T-cell (primary cell): Measurements from ENCODE around the gene POMT1. TPM values are rescaled to one million over a fixed set of nuclear protein-coding genes. Genes with fewer than 3 reads are reported as not detected.
A peak's percentile ranks its signal among the peaks of the same experiment; 100 is the strongest.

Experiments used
- ATAC-seq, 4 experiments: fragments of 200-7000 bp in 3 of 4; fragments of 150-1000 bp in 1 of 4; cut with Tn5 transposase; replicated peaks in 1 of 4; 1 replicate in 3 of 4; 2 replicates in 1 of 4; pipeline ENCODE4 v1.10.0; 2021; ENCODE audit warnings: moderate library complexity in 3 of 4, mild to moderate bottlenecking in 2 of 4, moderate number of reproducible peaks in 1 of 4
- CTCF ChIA-PET, 2 donors: fragments of 300-600 bp; sonication (Branson Sonifier 250); formaldehyde crosslinking; loops; one replicate each; lab custom pipeline; 2022; ENCODE audit warnings: antibody characterized with exemption in 2 of 2; lab: Charles Lee
- POLR2A ChIA-PET, 2 donors: fragments of 300-600 bp; sonication (Branson Sonifier 250); formaldehyde crosslinking; loops; one replicate each; lab custom pipeline; 2022; ENCODE audit warnings: antibody characterized with exemption in 2 of 2; lab: Charles Lee
- DNase-seq, 35 experiments: peaks; one replicate each; pipeline versions ENCODE4 v3.0.0 to v3.0.0-alpha.2; 2013 to 2023
- H3K27ac ChIP-seq: one replicate; pipeline ENCODE4 v1.5.1; 2013; ENCODE audit warnings: low read length
- H3K27me3 ChIP-seq, 2 experiments: replicated peaks in 1 of 2; 1 replicate in 1 of 2; 2 replicates in 1 of 2; pipeline versions ENCODE4 v1.6.1 to v1.7.0; 2013; ENCODE audit warnings: low read length in 1 of 2, mixed read lengths in 1 of 2; ENCODE audit not compliant: control insufficient read depth in 2 of 2, insufficient read depth in 2 of 2; ENCODE audit errors: extremely low read depth in 1 of 2
- H3K36me3 ChIP-seq, 2 donors: 1 replicate in 1 of 2; 2 replicates in 1 of 2; pipeline versions ENCODE4 v1.6.1 to v1.7.0; 2013; ENCODE audit warnings: low read length in 1 of 2; ENCODE audit not compliant: control insufficient read depth in 2 of 2, insufficient read depth in 1 of 2; ENCODE audit errors: extremely low read depth in 1 of 2
- H3K4me1 ChIP-seq, 2 experiments: 1 replicate in 1 of 2; 2 replicates in 1 of 2; pipeline versions ENCODE4 v1.6.1 to v1.7.0; 2013; ENCODE audit warnings: low read length in 2 of 2, mixed read lengths in 1 of 2; ENCODE audit not compliant: insufficient read depth in 2 of 2, control insufficient read depth in 1 of 2; ENCODE audit errors: extremely low read depth in 1 of 2
- H3K4me3 ChIP-seq, 2 donors: 1 replicate in 1 of 2; 2 replicates in 1 of 2; pipeline versions ENCODE4 v1.5.1 to v1.7.0; 2013; ENCODE audit warnings: mild to moderate bottlenecking in 2 of 2, low read length in 1 of 2, moderate library complexity in 1 of 2; ENCODE audit not compliant: control insufficient read depth in 1 of 2; ENCODE audit errors: extremely low read depth in 1 of 2
- H3K9me3 ChIP-seq: 2 replicates; pipeline ENCODE4 v1.7.0; 2013
- H3K27ac Mint-ChIP-seq, 2 donors: one replicate each; pipeline ENCODE4 v1.8.0; 2020 to 2021; ENCODE audit warnings: mild to moderate bottlenecking in 2 of 2, mixed read lengths in 2 of 2
- H3K27me3 Mint-ChIP-seq, 2 donors: one replicate each; pipeline ENCODE4 v1.8.0; 2021 to 2022; ENCODE audit warnings: mixed read lengths in 2 of 2
- H3K36me3 Mint-ChIP-seq: one replicate; pipeline ENCODE4 v1.8.0; 2021; ENCODE audit warnings: mixed read lengths
- H3K4me1 Mint-ChIP-seq, 3 donors: one replicate each; pipeline ENCODE4 v1.8.0; 2020 to 2022; ENCODE audit warnings: mixed read lengths in 3 of 3, mild to moderate bottlenecking in 1 of 3
- H3K4me3 Mint-ChIP-seq, 3 donors: one replicate each; pipeline ENCODE4 v1.8.0; 2020 to 2022; ENCODE audit warnings: mild to moderate bottlenecking in 3 of 3, mixed read lengths in 3 of 3, moderate library complexity in 3 of 3
- H3K9me3 Mint-ChIP-seq, 3 donors: one replicate each; pipeline ENCODE4 v1.8.0; 2020 to 2022; ENCODE audit warnings: mixed read lengths in 3 of 3
- WGBS: methylation state at CpG from one replicate; pipeline ENCODE4 v1.1.5; 2013; ENCODE audit warnings: missing lambda C conversion rate; ENCODE audit not compliant: insufficient coverage; 5-methylcytosine and 5-hydroxymethylcytosine counted together
- total RNA-seq, 35 experiments: library from RNA in 6 of 35; stranded (reverse) in 6 of 35; fragments of 120-200 nt in 1 of 35; gene quantifications; one replicate each; pipeline versions ENCODE4 v1.2.1 to v1.2.4 and lab custom pipeline; 2013 to 2026

The POMT1 gene
- total RNA-seq, 5 donors from 2014 or later (not counting 1 experiment from before 2014, with no cell fraction given): 45.3 to 74.4 (median 56.9) TPM

DNA sequence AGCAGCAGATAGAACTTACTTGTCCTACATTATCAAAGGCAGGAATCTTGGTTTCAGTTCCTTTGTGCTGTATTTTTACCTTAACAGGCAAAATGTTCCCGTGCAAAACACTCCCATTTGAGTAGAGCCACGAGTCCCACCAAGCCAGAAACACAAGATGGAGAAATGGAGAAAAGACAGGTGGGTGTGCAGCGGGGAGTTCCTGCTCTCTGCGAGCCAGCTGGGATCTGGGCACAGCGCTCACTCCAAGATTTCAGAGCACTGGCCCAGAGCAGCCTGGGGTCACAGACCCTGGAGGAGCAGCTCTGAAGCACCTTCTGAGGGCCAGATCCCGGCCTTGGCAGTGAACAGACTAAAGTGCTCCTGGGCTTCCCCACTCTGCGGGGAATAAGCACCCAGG, 25.5 kb downstream of the POMT1 start:
- Mint-ChIP-seq H3K4me3 (peak overlapping the region; percentile 37 to 50 (median 41)), H3K9me3 (no peaks in the 10 kb centered on the region), H3K27ac (peak overlapping the region in 1 of 2 donors; percentile 36), H3K27me3 (no peaks in the 10 kb centered on the region), H3K36me3 (peaks cover 21% of the 10 kb centered on the region), H3K4me1 (peaks cover 15 to 22% (median 16%) of the 10 kb centered on the region in 3 donors)
- Histone ChIP-seq H3K9me3 (no peaks in the 10 kb centered on the region), H3K4me3 (no peak overlapping the region), H3K27ac (no peak overlapping the region), H3K36me3 (peaks cover 32 to 55% of the 10 kb centered on the region in 2 donors), H3K27me3 (no peaks in the 10 kb centered on the region), H3K4me1 (peaks cover 6 to 25% of the 10 kb centered on the region in 2 experiments)
- DNase-seq (no peak), ATAC-seq (no peak)
- CTCF ChIA-PET: no interaction called here
- POLR2A ChIA-PET: interaction anchor here in 1 of 2 donors (0.7 kb wide), 1 partner anchor 18 kb away, joined by 5 read pairs; no protein-coding TSS in a partner anchor
- 88% methylated on average over 6 of the region's 7 CpGs for WGBS

DNA sequence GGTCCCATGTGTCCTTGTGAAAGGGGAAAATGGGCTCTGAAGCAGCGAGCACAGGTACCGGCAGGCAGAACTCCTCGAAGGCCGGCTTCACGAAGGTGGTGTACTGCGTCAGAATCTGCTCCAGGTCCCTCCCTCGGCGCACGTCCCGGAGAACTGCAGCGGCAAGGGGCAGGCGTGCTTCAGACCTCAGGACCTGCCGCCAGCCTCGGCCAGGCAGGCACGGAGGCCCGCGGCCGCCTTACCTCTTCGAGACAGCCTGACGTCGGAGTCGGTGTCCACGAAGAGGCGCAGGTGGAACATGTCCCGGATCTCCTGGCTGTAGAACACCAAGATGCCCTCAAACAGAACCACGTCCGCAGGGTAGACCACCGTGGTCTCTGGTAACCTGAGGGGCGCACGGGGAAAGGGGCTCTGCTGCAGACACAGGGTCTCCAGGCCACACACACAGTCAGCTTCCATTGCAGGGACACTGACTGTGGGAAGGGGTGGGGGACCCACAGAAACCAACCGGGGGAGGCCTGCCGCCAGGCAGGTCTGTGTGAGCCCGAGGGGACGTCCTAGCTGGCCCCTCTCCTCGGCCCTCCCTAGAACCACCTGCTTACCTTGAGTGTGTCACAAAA, 26.3 kb downstream of the POMT1 start:
- CTCF ChIA-PET: interaction anchor here in 1 of 2 donors (0.6 kb wide), 1 partner anchor 1657 kb away, joined by 3 read pairs; no protein-coding TSS in a partner anchor
- POLR2A ChIA-PET: no interaction called here
- no peak overlapping the region for H3K27ac Mint-ChIP-seq
- peaks cover 23 to 47% of the 10 kb centered on the region in 2 donors for H3K36me3 ChIP-seq
- H3K27me3 ChIP-seq: no peaks in the 10 kb centered on the region
- peaks cover 15 to 22% (median 16%) of the 10 kb centered on the region in 3 donors for H3K4me1 Mint-ChIP-seq
- 95% methylated on average over 30 of the region's 35 CpGs for WGBS
- ATAC-seq: no peak
- peaks cover 6 to 27% of the 10 kb centered on the region in 2 experiments for H3K4me1 ChIP-seq
- H3K27me3 Mint-ChIP-seq: no peaks in the 10 kb centered on the region
- H3K36me3 Mint-ChIP-seq: peaks cover 21% of the 10 kb centered on the region
- H3K9me3 ChIP-seq: no peaks in the 10 kb centered on the region
- no peaks in the 10 kb centered on the region for H3K9me3 Mint-ChIP-seq
- H3K27ac ChIP-seq: no peak overlapping the region
- no peak for DNase-seq
- H3K4me3 ChIP-seq: no peak overlapping the region
- H3K4me3 Mint-ChIP-seq: peak overlapping the region; percentile 66 to 75 (median 69)

DNA sequence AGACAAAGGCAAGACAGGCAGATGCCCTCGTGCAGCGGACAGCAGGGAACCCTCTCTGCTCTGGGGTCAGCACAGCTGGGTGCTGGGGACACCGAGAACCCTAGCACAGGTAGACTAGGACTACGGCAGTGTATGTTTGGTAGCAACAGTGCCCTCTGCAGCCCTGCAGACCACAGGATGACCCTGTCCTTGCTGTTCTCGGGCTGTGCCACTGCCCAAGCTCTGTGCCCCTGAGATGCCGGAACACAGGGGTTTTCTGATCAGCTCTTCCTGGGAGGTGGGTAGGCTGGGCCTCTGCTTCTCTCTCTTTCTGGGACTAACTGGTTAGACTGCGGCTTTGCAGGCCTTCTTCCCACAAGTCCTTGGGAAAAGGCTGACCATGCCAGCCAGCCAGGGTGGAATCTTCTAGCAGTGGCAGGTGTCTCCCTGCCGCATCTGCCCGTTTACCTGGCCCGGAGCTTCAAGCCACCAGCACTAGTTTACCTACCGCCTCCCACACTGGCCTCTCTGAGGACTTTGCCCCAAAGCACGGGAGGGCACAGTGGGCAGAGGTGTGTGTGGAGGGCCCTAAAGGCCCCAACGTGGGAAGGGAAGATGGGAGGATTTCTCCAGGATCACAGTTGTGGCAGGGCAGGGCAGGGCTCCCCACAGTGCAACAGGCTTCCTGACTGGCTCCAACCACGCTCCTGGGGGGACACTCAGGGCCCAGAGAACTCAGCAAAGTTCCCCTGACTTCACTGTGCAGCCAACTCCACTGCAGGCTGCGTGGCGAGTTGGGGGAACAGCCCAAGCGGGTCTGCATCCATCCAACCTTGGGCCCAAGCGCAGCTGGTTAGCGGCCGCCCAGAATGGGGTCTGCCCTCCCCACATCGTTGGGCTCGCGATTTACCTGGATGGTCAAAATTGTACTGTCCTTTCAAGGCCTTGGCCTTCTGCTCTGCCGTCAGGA, 27.2 kb downstream of the POMT1 start:
- DNase-seq (no peak), ATAC-seq (no peak)
- ChIA-PET CTCF (interaction anchor here in 1 of 2 donors (0.6 kb wide), 1 partner anchor 1656 kb away, joined by 3 read pairs; no protein-coding TSS in a partner anchor), POLR2A (no interaction called here)
- H3K4me1 Mint-ChIP-seq: peaks cover 23 to 30% (median 25%) of the 10 kb centered on the region in 3 donors
- Histone ChIP-seq H3K4me1 (peaks cover 12 to 36% of the 10 kb centered on the region in 2 experiments), H3K9me3 (no peaks in the 10 kb centered on the region), H3K27ac (peak overlapping the region; percentile 58), H3K4me3 (peak overlapping the region; percentile 57 to 66), H3K36me3 (peaks cover 16 to 39% of the 10 kb centered on the region in 2 donors), H3K27me3 (no peaks in the 10 kb centered on the region)
- peaks cover 14% of the 10 kb centered on the region for H3K36me3 Mint-ChIP-seq
- peak overlapping the region; percentile 66 to 75 (median 69) for H3K4me3 Mint-ChIP-seq
- WGBS: 78% methylated on average over 22 of the region's 24 CpGs
- H3K27ac Mint-ChIP-seq: peak overlapping the region; percentile 59 to 75
- H3K27me3 Mint-ChIP-seq: no peaks in the 10 kb centered on the region
- H3K9me3 Mint-ChIP-seq: no peaks in the 10 kb centered on the region

DNA sequence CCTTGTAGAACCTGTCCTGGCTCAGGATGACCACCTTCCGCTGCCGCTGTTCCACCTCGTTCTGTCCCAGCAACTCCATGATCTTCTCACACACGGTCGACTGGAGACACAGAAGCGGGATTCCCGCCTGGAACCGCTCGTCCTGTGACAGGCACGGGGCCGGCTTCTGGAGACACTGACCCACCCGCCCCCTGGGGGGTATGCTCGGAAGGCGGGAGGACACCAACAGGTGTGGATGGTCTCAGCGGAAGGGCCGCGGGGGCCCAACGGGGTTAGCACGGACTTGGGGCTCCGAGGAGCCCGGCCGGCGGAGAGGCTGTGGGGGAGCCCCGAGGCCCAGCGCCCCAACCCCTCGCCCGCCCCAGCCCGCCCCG, 27.8 kb downstream of the POMT1 start:
- H3K4me1 Mint-ChIP-seq: peaks cover 25 to 36% (median 31%) of the 10 kb centered on the region in 3 donors
- Histone ChIP-seq H3K27me3 (no peaks in the 10 kb centered on the region), H3K36me3 (peaks cover 9 to 35% of the 10 kb centered on the region in 2 donors), H3K4me1 (peaks cover 15 to 43% of the 10 kb centered on the region in 2 experiments), H3K27ac (peak overlapping the region; percentile 58), H3K4me3 (peak overlapping the region; percentile 57 to 66), H3K9me3 (no peaks in the 10 kb centered on the region)
- H3K27me3 Mint-ChIP-seq: no peaks in the 10 kb centered on the region
- no peaks in the 10 kb centered on the region for H3K9me3 Mint-ChIP-seq
- H3K4me3 Mint-ChIP-seq: peak overlapping the region; percentile 66 to 75 (median 69)
- ATAC-seq (peak; percentile 7 to 33 (median 24)), DNase-seq (peak in 1 of 35 experiments; percentile 16)
- peaks cover 14% of the 10 kb centered on the region for H3K36me3 Mint-ChIP-seq
- peak overlapping the region in 1 of 2 donors; percentile 64 for H3K27ac Mint-ChIP-seq
- ChIA-PET CTCF (no interaction called here), POLR2A (no interaction called here)
- 3% methylated on average over 27 of the region's 29 CpGs for WGBS

DNA sequence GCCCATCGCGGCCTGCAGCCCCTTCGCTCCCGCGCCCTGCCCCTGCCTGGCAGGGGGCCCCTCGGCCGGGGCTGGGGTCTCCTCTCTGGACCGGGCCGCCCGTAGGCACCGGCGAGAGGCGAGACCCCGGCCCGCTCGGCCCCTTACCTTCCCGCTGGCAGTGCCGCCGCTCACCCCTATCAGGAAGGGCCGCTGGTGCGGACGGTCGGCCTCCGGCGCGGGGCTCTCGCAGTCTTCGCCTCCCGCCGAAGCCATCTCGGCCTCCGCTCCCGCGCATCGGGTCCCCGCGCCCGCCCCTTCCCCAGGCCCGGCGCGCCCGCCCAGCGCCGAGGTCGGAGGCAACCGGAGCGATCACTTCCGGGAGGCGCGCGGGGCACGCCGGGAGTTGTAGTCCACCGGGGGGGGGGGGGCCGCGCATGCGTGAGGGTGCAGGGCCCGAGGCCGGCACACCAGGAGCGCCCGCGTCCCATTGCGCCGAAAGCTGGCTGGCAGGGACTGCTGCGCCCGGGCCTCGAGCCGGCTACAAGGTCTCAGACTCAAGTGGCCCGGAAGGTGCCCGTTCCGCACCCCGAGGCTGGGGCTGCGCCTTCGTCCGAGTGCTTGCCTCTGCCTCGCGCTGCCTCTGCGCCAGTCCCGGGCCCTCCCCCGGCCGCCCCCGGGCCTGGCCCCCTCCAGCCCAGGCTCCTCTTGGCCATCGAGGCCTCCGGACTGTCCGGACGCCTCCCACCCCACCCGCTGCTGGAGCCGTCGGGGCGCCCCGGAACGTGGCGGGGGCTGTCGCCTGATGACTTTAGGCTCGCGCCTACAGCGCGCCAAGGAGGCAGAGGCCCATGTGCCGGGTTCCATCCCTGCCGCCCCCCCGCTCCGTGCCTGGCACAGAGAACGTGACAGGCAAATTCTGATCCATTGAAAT, 28.5 kb downstream of the POMT1 start, which contains the start of gene UCK1:
TSS of gene UCK1 (minus strand) at position 344 of the 913 bp plus-strand sequence. CDS start at position 255, 89 bp downstream.
- Mint-ChIP-seq H3K27ac (peak within 1 kb of the TSS in 1 of 2 donors; percentile 75), H3K4me3 (peak within 1 kb of the TSS; percentile 66 to 75 (median 69)), H3K27me3 (no peaks in the 10 kb centered on the region), H3K36me3 (peaks cover 13% of the 10 kb centered on the region), H3K9me3 (no peaks in the 10 kb centered on the region), H3K4me1 (peaks cover 25 to 39% (median 34%) of the 10 kb centered on the region in 3 donors)
- no peaks in the 10 kb centered on the region for H3K27me3 ChIP-seq
- H3K36me3 ChIP-seq: peaks cover 8 to 29% of the 10 kb centered on the region in 2 donors
- H3K4me1 ChIP-seq: peaks cover 16 to 46% of the 10 kb centered on the region in 2 experiments
- ATAC-seq: peak; percentile 89 to 94 (median 92)
- DNase-seq: peak; percentile 31 to 89 (median 63)
- CTCF ChIA-PET: interaction anchor here in 1 of 2 donors (0.7 kb wide), 1 partner anchor 21 kb away, joined by 3 read pairs; no protein-coding TSS in a partner anchor
- POLR2A ChIA-PET: interaction anchor here in 1 of 2 donors (0.6 kb wide), 1 partner anchor 134 kb away, joined by 5 read pairs; no protein-coding TSS in a partner anchor
- peak within 1 kb of the TSS; percentile 66 to 71 for H3K4me3 ChIP-seq
- no peaks in the 10 kb centered on the region for H3K9me3 ChIP-seq
- H3K27ac ChIP-seq: peak within 1 kb of the TSS; percentile 58
- 16% methylated on average over 97 of the region's 103 CpGs for WGBS
